K562 (cell line): ENCODE data around the gene SLC9A7. TPM values are rescaled to one million over a fixed set of nuclear protein-coding genes. Genes with fewer than 3 reads are reported as not detected.

ENCODE experiments used
- ATAC-seq: fragments of 200-7000 bp; cut with Tn5 transposase; 3 replicates; pipeline ENCODE4 v1.9.1; 2020; ENCODE audit warnings: moderate library complexity
- BruUV-seq: library from RNA; stranded (reverse); fragments of 400-500 nt; replicated peaks from 2 replicates; lab custom pipeline; 2021; lab: Mats Ljungman, UMichigan
- CTCF ChIA-PET: fragments of 300-600 bp; formaldehyde crosslinking; extraction: SDS; loops from one replicate; lab custom pipeline; 2021; ENCODE audit warnings: low intra/inter-chr PET ratio; lab: Yijun Ruan, JAX
- POLR2A ChIA-PET: fragments of 300-600, 350-650 bp; sonication (Branson Sonifier 250); formaldehyde crosslinking; extraction: SDS; loops from one replicate; lab custom pipeline; 2021; ENCODE audit warnings: antibody characterized with exemption, inconsistent platforms; lab: Yijun Ruan, JAX
- DNase-seq, 4 experiments: peaks; one replicate each; pipeline versions ENCODE4 v3.0.0 to v3.0.0-alpha.2; 2011 to 2018; ENCODE audit warnings: low spot score in 3 of 4, mixed read lengths in 3 of 4; ENCODE audit errors: extremely low read depth in 1 of 4
- FAIRE-seq: peaks from 2 replicates; lab custom pipeline; 2011; peaks lifted over from hg19 to GRCh38; lab: Jason Lieb, UNC
- H2AFZ ChIP-seq: 2 replicates; pipeline ENCODE4 v1.6.0; 2011; ENCODE audit warnings: low read depth, low read length, control low read depth, inconsistent platforms
- H3K27ac ChIP-seq: fragments of 200-600 bp; 3 replicates; pipeline ENCODE4 v1.8.0; 2011; ENCODE audit warnings: low read depth, mild to moderate bottlenecking, control low read depth, inconsistent platforms, low read length, moderate library complexity, mixed read lengths; ENCODE audit errors: extremely low read depth
- H3K27me3 ChIP-seq, 2 experiments: fragments of 300-600 bp in 1 of 2; 2 replicates in 1 of 2; 3 replicates in 1 of 2; pipeline versions ENCODE4 v1.6.0 to v1.8.0; 2011; ENCODE audit warnings: inconsistent platforms in 2 of 2, low read length in 2 of 2, mild to moderate bottlenecking in 1 of 2, mixed read lengths in 1 of 2, moderate library complexity in 1 of 2; ENCODE audit not compliant: control insufficient read depth in 2 of 2, insufficient read depth in 2 of 2
- H3K36me3 ChIP-seq: fragments of 300-600 bp; 3 replicates; pipeline ENCODE4 v1.8.0; 2011; ENCODE audit warnings: mild to moderate bottlenecking, low read length, inconsistent platforms; ENCODE audit not compliant: control insufficient read depth, insufficient read depth
- H3K4me1 ChIP-seq, 2 experiments: fragments of 200-600 bp in 1 of 2; replicated peaks in 1 of 2; 2 replicates in 1 of 2; 3 replicates in 1 of 2; pipeline versions ENCODE4 v1.5.1 to v1.8.0; 2011; ENCODE audit warnings: inconsistent platforms in 2 of 2, low read length in 2 of 2, mild to moderate bottlenecking in 1 of 2, mixed read lengths in 1 of 2, moderate library complexity in 1 of 2; ENCODE audit not compliant: control insufficient read depth in 2 of 2, insufficient read depth in 2 of 2
- H3K4me2 ChIP-seq: 2 replicates; pipeline ENCODE4 v1.6.1; 2011; ENCODE audit warnings: low read length, control low read depth, inconsistent platforms, mixed read lengths; ENCODE audit not compliant: insufficient read depth
- H3K4me3 ChIP-seq: fragments of 200-600 bp; sonication (generic), shearing (Covaris generic); 2 replicates; pipeline ENCODE4 v1.5.1; 2016; ENCODE audit warnings: control low read depth, inconsistent platforms
- H3K79me2 ChIP-seq: fragments of 200-600 bp; 3 replicates; pipeline ENCODE4 v1.8.0; 2011; ENCODE audit warnings: low read length, inconsistent platforms; ENCODE audit not compliant: control insufficient read depth, insufficient read depth
- H3K9ac ChIP-seq, 2 experiments: 2 replicates each; pipeline versions ENCODE4 v1.6.0 to v1.6.1; 2011; ENCODE audit warnings: low read depth in 2 of 2, low read length in 2 of 2, control low read depth in 1 of 2, inconsistent platforms in 1 of 2, mild to moderate bottlenecking in 1 of 2, mixed read lengths in 1 of 2; ENCODE audit not compliant: insufficient read depth in 1 of 2
- H3K9me1 ChIP-seq: one replicate; pipeline ENCODE4 v1.6.0; 2011; ENCODE audit warnings: inconsistent platforms, mild to moderate bottlenecking, low read length, moderate library complexity; ENCODE audit not compliant: control insufficient read depth, insufficient read depth
- H3K9me3 ChIP-seq: replicated peaks from 2 replicates; pipeline ENCODE4 v1.5.1; 2011; ENCODE audit warnings: low read depth, low read length, inconsistent platforms; ENCODE audit not compliant: control insufficient read depth, insufficient read depth
- H4K20me1 ChIP-seq: replicated peaks from 2 replicates; pipeline ENCODE4 v1.6.1; 2011; ENCODE audit warnings: low read length, inconsistent platforms, mixed read lengths; ENCODE audit not compliant: control insufficient read depth, insufficient read depth
- BMI1 ChIP-seq: fragments of 150-350 bp; IDR thresholded peaks from 2 replicates; pipeline ENCODE4 v1.6.1; 2014; ENCODE audit warnings: low read length
- BRCA1 ChIP-seq, 2 experiments: fragments of 450-650 bp in 1 of 2; sonication (generic) in 1 of 2; formaldehyde crosslinking in 1 of 2; IDR thresholded peaks; 2 replicates each; pipeline versions ENCODE4 v1.5.0 to v1.6.1; 2017 to 2020; ENCODE audit warnings: mild to moderate bottlenecking in 1 of 2, missing genetic modification reagents in 1 of 2
- BRD4 ChIP-seq: fragments of 200-600 bp; sonication (generic); IDR thresholded peaks from 2 replicates; pipeline ENCODE4 v1.6.1; 2017; ENCODE audit warnings: inconsistent platforms
- CEBPG ChIP-seq, 3 experiments: fragments of 200-800 bp in 1 of 3; sonication (Bioruptor generic) in 1 of 3; sonication (generic) in 1 of 3; formaldehyde crosslinking in 1 of 3; IDR thresholded peaks in 2 of 3; conservative IDR thresholded peaks in 1 of 3; 2 replicates each; pipeline versions ENCODE4 v1.6.1 to v1.8.0; 2016 to 2022; ENCODE audit warnings: missing compliant biosample characterization in 2 of 3, missing genetic modification characterization in 2 of 3, mild to moderate bottlenecking in 1 of 3, missing genetic modification reagents in 1 of 3
- E2F5 ChIP-seq: sonication (generic); formaldehyde crosslinking; IDR thresholded peaks from 2 replicates; pipeline ENCODE4 v1.8.0; 2022; ENCODE audit warnings: mild to moderate bottlenecking, missing genetic modification reagents
- HDAC6 ChIP-seq: IDR thresholded peaks from 2 replicates; pipeline ENCODE4 v1.6.1; 2012; ENCODE audit warnings: low read depth, mild to moderate bottlenecking, control low read depth, inconsistent platforms, low read length, moderate library complexity
- HDAC8 ChIP-seq: fragments of 450-650 bp; IDR thresholded peaks from 2 replicates; pipeline ENCODE4 v1.6.1; 2016; ENCODE audit warnings: mild to moderate bottlenecking, missing genetic modification characterization, moderate library complexity, missing compliant biosample characterization
- HOXB6 ChIP-seq: fragments of 250-450 bp; sonication (Bioruptor Pico); IDR thresholded peaks from 2 replicates; pipeline ENCODE4 v1.5.1; 2022; ENCODE audit warnings: mild to moderate bottlenecking, borderline replicate concordance
- MITF ChIP-seq: IDR thresholded peaks from 2 replicates; pipeline ENCODE4 v1.6.1; 2014; ENCODE audit warnings: antibody characterized with exemption
- NEUROD1 ChIP-seq: fragments of 150-350 bp; IDR thresholded peaks from 2 replicates; pipeline ENCODE4 v1.6.1; 2014; ENCODE audit warnings: borderline replicate concordance, low read length, low read depth; ENCODE audit not compliant: partially characterized antibody
- NFE2 ChIP-seq: IDR thresholded peaks from 2 replicates; pipeline ENCODE4 v1.6.1; 2014; ENCODE audit warnings: antibody characterized with exemption, low read depth
- NUFIP1 ChIP-seq: fragments of 450-650 bp; IDR thresholded peaks from 2 replicates; pipeline ENCODE4 v1.6.1; 2018; ENCODE audit not compliant: partially characterized antibody
- ZNF77 ChIP-seq: fragments of 250-450 bp; sonication (Bioruptor Pico); IDR thresholded peaks from 2 replicates; pipeline ENCODE4 v1.5.0; 2020
- WGBS: fragments of 100-300 bp; shearing (Covaris generic); methylation state at CpG from one replicate; pipeline ENCODE4 v1.1.6; 2016; ENCODE audit warnings: low coverage, mixed read lengths; ENCODE audit not compliant: insufficient coverage; ENCODE audit errors: missing lambda C conversion rate; 5-methylcytosine and 5-hydroxymethylcytosine counted together
- in situ Hi-C: fragments of 300-500 bp; cut with MboI; formaldehyde crosslinking; loops from 4 replicates; pipeline ENCODE4 v1.15.0; 2018; ENCODE audit warnings: inconsistent platforms, mixed read lengths
- intact Hi-C: fragments of 100-400 bp; cut with micrococcal nuclease; formaldehyde crosslinking; loops from 2 replicates; pipeline ENCODE4 v1.14.2; 2022
- polyA plus RNA-seq, 8 experiments: library from polyadenylated mRNA; depleted of rRNA in 4 of 8; stranded (reverse) in 5 of 8; unstranded in 3 of 8; fragments of >200 nt; fragmentation: Nextera tagmentation in 2 of 8; fragmentation: Illumina TruSeq in 1 of 8; extraction: Ambion mirVana in 2 of 8; extraction: Trizol in 1 of 8; gene quantifications; 2 replicates each; pipeline versions ENCODE4 v1.2.1 to v1.2.3, GENCODE V29; 2011 to 2014; ENCODE audit warnings: inconsistent platforms in 1 of 8, missing spikeins in 1 of 8
- total RNA-seq, 7 experiments: library from RNA; depleted of rRNA in 6 of 7; stranded (reverse); fragments of >200 nt in 6 of 7; fragmentation: Illumina TruSeq in 2 of 7; extraction: Trizol in 2 of 7; gene quantifications; 2 replicates each; pipeline versions ENCODE4 v1.2.1 to v1.2.3, GENCODE V29; 2011 to 2021; ENCODE audit warnings: low replicate concordance in 1 of 7
- TF ChIP-seq, protein P1 (sequence below): fragments of 450-650 bp; IDR thresholded peaks from 2 replicates; pipeline ENCODE4 v1.6.1; 2017; ENCODE audit warnings: antibody characterized with exemption

The SLC9A7 gene
- total and polyA plus RNA-seq, 9 of the 15 experiments (the other 6 are each of a cell fraction or from before 2014, with no cell fraction given), result 0.04 to 0.13 (median 0.09) TPM; not detected in 5

DNA sequence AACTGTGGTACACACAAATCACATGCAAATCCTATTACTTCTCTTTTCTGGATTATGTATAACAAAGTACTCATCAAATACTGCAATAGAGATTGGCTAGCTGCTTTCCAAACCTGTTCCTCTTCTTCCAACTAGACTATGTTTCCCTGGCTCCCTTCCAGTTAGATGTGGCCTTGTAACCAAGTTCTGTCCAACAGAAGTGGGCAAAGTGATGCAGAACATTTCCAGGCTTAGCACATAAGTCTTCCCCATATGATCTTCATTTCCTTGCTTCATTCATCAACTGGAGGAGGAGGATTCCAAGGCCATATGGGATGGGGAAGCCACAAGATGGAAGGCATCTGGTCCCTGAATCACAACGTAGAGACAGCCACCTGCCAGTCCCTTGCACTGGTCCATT lies 8.0 kb downstream of the SLC9A7 start:
- H3K9me3 ChIP-seq, result no peaks in the 10 kb centered on the region
- no TSS peak for BruUV-seq
- no peak for DNase-seq
- no peak for ATAC-seq
- POLR2A ChIA-PET, result no interaction called here
- H3K9ac ChIP-seq, result no peak overlapping the region
- no peak overlapping the region for H3K27ac ChIP-seq
- H4K20me1 ChIP-seq, result no peaks in the 10 kb centered on the region
- no peaks in the 10 kb centered on the region for H3K4me1 ChIP-seq
- no peaks in the 10 kb centered on the region for H3K79me2 ChIP-seq
- H3K4me3 ChIP-seq, result no peak overlapping the region
- WGBS, result no CpG with 5 or more reads among the region's 1 CpG
- intact Hi-C loops, result no loop called here
- H3K27me3 ChIP-seq, result no peaks in the 10 kb centered on the region
- no peak for FAIRE-seq
- no peaks in the 10 kb centered on the region for H3K36me3 ChIP-seq
- H2AFZ ChIP-seq, result no peak overlapping the region
- CTCF ChIA-PET, result no interaction called here
- in situ Hi-C loops, result no loop called here
- H3K4me2 ChIP-seq, result no peak overlapping the region
- no peaks in the 10 kb centered on the region for H3K9me1 ChIP-seq
- TF ChIP-seq HOXB6 (CRISPR knock-in tag), result no peak
- TF ChIP-seq BMI1, result no peak
- TF ChIP-seq, protein P1, sequence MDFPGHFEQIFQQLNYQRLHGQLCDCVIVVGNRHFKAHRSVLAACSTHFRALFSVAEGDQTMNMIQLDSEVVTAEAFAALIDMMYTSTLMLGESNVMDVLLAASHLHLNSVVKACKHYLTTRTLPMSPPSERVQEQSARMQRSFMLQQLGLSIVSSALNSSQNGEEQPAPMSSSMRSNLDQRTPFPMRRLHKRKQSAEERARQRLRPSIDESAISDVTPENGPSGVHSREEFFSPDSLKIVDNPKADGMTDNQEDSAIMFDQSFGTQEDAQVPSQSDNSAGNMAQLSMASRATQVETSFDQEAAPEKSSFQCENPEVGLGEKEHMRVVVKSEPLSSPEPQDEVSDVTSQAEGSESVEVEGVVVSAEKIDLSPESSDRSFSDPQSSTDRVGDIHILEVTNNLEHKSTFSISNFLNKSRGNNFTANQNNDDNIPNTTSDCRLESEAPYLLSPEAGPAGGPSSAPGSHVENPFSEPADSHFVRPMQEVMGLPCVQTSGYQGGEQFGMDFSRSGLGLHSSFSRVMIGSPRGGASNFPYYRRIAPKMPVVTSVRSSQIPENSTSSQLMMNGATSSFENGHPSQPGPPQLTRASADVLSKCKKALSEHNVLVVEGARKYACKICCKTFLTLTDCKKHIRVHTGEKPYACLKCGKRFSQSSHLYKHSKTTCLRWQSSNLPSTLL, result no peak
- no peak for TF ChIP-seq BRCA1 (IDR thresholded peaks at IDR 0.05)
- TF ChIP-seq BRCA1 (CRISPR knock-in tag; IDR thresholded peaks at IDR 0.05), result no peak
- TF ChIP-seq HDAC6, result no peak
- TF ChIP-seq E2F5 (CRISPR knock-in tag), result no peak
- no peak for TF ChIP-seq NEUROD1
- TF ChIP-seq CEBPG (CRISPR knock-in tag; IDR thresholded peaks at IDR 0.05), result no peak
- no peak for TF ChIP-seq CEBPG (tag; conservative IDR thresholded peaks at IDR 0.05 in 1 of 2, IDR thresholded peaks at IDR 0.05 in 1 of 2)
- no peak for TF ChIP-seq NUFIP1
- TF ChIP-seq MITF, result no peak
- TF ChIP-seq ZNF77 (CRISPR knock-in tag), result no peak
- no peak for TF ChIP-seq HDAC8
- TF ChIP-seq BRD4, result no peak
- TF ChIP-seq NFE2, result no peak
